ENCODE results near the gene ZFYVE28. TPM values are rescaled to one million over a fixed set of nuclear protein-coding genes. Genes with fewer than 3 reads are reported as not detected.

ZFYVE28 gene
- total RNA-seq, 3 donors from 2014 or later, result 32.4 to 56.4 (median 42.9) TPM

- intact Hi-C loops (cut with DNase I, micrococcal nuclease), result no loop called here
- Histone ChIP-seq H3K36me3 (ENCODE audit: low read depth) (no peaks in the 10 kb centered on the region), H3K4me1 (ENCODE audit: low read depth) (peaks cover 16% of the 10 kb centered on the region), H3K9me3 (no peaks in the 10 kb centered on the region), H3K4me3 (no peak overlapping the region)
- ATAC-seq, result no peak
- TF ChIP-seq CTCF (IDR thresholded peaks at IDR 0.05), result no peak
- no peak for DNase-seq
Observed at GRCh38 chr4:2407991-2408342, 10.5 kb downstream of the ZFYVE28 start.

- ATAC-seq, result no peak
- H3K9me3 ChIP-seq, result no peaks in the 10 kb centered on the region
- intact Hi-C loops (cut with DNase I, micrococcal nuclease), result no loop called here
- no peak overlapping the region for H3K4me3 ChIP-seq
- H3K36me3 ChIP-seq (ENCODE audit: low read depth), result no peaks in the 10 kb centered on the region
- no peak for TF ChIP-seq CTCF (IDR thresholded peaks at IDR 0.05)
- peaks cover 21% of the 10 kb centered on the region for H3K4me1 ChIP-seq (ENCODE audit: low read depth)
- DNase-seq, result no peak
Observed at GRCh38 chr4:2406920-2407319, 11.5 kb downstream of the ZFYVE28 start.

GRCh38 chr4:2406406-2406805 lies 12.0 kb downstream of the ZFYVE28 start:
- TF ChIP-seq CTCF (IDR thresholded peaks at IDR 0.05), result no peak
- no peaks in the 10 kb centered on the region for H3K36me3 ChIP-seq (ENCODE audit: low read depth)
- intact Hi-C loops (cut with DNase I, micrococcal nuclease), result no loop called here
- no peak overlapping the region for H3K4me3 ChIP-seq
- H3K9me3 ChIP-seq, result no peaks in the 10 kb centered on the region
- ATAC-seq, result no peak
- H3K4me1 ChIP-seq (ENCODE audit: low read depth), result peaks cover 20% of the 10 kb centered on the region
- DNase-seq, result no peak

- H3K4me1 ChIP-seq (ENCODE audit: low read depth), result peaks cover 20% of the 10 kb centered on the region
- no peak for TF ChIP-seq CTCF (IDR thresholded peaks at IDR 0.05)
- intact Hi-C loops (cut with DNase I, micrococcal nuclease), result no loop called here
- H3K36me3 ChIP-seq (ENCODE audit: low read depth), result no peaks in the 10 kb centered on the region
- H3K4me3 ChIP-seq, result no peak overlapping the region
- no peaks in the 10 kb centered on the region for H3K9me3 ChIP-seq
- ATAC-seq (no peak), DNase-seq (no peak)
Observed at GRCh38 chr4:2402941-2403340, 15.5 kb downstream of the ZFYVE28 start.

- Histone ChIP-seq H3K36me3 (ENCODE audit: low read depth) (no peaks in the 10 kb centered on the region), H3K4me3 (no peak overlapping the region), H3K9me3 (no peaks in the 10 kb centered on the region), H3K4me1 (ENCODE audit: low read depth) (peaks cover 24% of the 10 kb centered on the region)
- intact Hi-C loops (cut with DNase I, micrococcal nuclease), result no loop called here
- peak; percentile 86 to 92 (median 86) for DNase-seq
- peak; percentile 89 for ATAC-seq
- no peak for TF ChIP-seq CTCF (IDR thresholded peaks at IDR 0.05)
Observed at GRCh38 chr4:2402048-2402842, 16.2 kb downstream of the ZFYVE28 start.

Measured in mucosa of descending colon (tissue), 3 donors.